Measurements from ENCODE around the gene TECPR2. TPM values are rescaled to one million over a fixed set of nuclear protein-coding genes. Genes with fewer than 3 reads are reported as not detected.

The TECPR2 gene
- total RNA-seq, 1 donor from 2014 or later: 38.1 TPM

DNA sequence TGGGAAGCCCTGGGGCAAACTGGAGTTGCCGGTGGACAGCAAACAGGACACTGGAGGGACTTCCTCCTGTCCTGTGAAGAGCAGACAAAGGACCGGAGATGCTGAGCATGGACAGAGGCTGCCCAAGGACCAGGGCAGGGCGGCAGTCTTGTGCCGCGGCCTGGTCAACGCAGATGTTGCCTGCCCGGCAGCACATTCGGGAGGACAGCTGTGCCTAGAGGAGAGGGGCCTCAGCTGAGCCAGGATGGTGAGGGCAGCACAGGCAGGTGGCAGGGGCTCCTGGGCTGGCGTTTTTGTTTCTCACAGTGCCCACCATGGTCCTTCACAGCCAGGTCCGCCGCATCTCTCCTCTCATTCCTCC, 133.6 kb downstream of the TECPR2 start:
- no peak for DNase-seq (ENCODE audit: low spot score)

GRCh38 chr14:102496958-102497744, 134.4 kb downstream of the TECPR2 start:
- no peak for DNase-seq (ENCODE audit: low spot score)

DNA sequence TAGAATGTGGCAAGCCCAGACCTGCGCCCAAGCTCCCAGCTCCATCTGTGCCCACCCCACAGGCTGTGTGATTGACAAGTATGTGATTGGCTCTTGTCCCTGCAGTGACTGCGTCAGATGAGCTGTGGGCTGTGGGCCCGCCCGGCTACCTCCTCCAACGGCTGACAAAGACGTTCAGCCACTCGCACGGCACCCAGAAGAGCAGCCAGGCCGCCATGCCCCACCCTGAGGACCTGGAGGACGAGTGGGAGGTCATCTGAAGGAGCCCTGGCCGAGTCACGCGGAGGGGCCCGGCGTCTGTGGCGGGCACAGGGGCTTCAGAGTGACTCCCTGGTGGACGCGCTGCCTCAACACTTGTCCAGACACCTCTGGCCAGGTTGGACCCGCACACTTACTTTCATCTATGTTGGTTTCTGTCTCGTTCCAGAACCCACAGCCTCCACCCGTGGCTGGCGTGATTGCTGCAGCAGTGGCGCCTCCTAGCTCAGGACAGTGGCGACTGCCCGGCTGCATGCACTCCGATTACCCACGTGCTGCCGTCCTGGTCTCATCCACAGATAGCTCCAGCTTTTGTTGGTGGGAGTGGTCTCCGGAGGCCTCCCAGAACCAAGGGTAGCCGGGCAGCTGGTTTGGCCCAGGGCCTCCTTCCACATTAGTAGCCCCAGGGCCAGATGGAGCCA, 135.4 kb downstream of the TECPR2 start:
- DNase-seq (ENCODE audit: low spot score): no peak

GRCh38 chr14:102498678-102499265, 136.0 kb downstream of the TECPR2 start:
- DNase-seq (ENCODE audit: low spot score): no peak

GRCh38 chr14:102499401-102500157, 136.8 kb downstream of the TECPR2 start:
- DNase-seq (ENCODE audit: low spot score): no peak

GRCh38 chr14:102500158-102500662, 137.5 kb downstream of the TECPR2 start:
- DNase-seq (ENCODE audit: low spot score): peak; percentile 71

DNA sequence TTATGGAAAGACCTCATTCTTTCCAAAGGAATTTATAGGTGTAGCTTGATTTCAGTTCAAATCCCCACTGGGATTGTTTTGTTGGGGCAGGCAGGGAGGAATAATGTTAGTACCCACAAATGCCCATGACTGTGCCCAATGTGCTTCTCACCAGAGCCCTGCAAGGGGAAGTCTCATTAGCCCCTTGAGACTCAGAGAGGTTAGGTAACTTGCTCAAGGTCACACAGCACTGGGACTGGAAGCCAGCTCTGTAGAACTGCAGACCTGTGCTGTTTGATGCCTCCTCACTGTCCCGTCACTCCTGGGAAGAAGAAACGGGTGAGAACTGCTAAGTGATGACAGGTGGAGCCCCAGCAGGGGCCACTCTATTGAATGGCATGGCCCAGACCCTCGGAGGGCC, 138.0 kb downstream of the TECPR2 start:
- DNase-seq (ENCODE audit: low spot score): no peak

DNA sequence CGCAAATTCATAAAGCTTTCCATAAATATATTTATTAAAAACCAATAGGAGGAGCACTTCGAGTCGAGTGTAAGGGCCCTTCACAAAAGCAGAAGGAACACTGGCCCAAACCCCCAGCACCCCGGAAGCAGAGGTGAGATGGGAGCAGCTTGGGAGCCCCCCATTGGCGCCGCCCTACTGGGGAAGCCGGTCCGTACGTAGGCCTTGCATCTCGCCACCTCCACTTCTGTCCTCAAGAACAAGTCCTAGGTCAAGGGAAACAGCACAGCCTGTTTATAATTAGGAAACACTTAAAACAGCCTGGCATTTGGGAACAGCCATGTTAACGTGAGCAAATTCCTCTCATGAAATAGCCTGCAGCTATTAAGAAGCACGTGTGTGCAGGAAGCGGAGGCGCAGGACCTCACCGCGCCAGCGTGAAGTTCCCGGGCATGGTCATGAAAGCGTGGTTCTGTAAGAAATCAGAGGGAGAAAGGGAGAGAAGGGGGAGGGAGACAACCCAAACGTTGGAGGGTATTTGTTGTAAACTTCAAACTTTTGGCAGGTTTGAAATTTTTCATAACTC, 139.1 kb downstream of the TECPR2 start:
- DNase-seq (ENCODE audit: low spot score): no peak

DNA sequence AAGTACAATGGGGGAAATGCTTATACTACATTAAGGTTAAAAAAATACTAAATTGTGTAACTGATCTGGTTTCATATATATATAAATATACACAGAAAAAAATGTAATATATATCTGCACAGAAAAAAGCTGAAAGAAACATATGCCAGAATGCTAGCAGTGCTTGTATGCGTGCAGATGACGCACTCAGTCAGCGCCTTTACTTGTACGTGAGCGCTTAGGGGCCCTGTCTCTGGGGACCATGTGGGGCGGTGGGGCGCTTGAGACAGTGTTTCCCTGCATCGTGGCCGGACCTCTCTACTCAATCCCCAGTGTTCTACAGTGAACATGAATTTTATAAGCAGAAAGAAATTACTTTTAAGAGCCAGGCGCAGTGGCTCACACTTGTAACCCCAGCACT, 139.8 kb downstream of the TECPR2 start:
- DNase-seq (ENCODE audit: low spot score): no peak

GRCh38 chr14:102503641-102504327, 141.0 kb downstream of the TECPR2 start:
- no peak for DNase-seq (ENCODE audit: low spot score)

- DNase-seq (ENCODE audit: low spot score): no peak
Observed at GRCh38 chr14:102504328-102504999, 141.7 kb downstream of the TECPR2 start.

- no peak for DNase-seq (ENCODE audit: low spot score)
Observed at GRCh38 chr14:102505000-102505619, 142.4 kb downstream of the TECPR2 start.

- no peak for DNase-seq (ENCODE audit: low spot score)
Observed at GRCh38 chr14:102505775-102506625, 143.3 kb downstream of the TECPR2 start.

GRCh38 chr14:102506626-102506925, 143.8 kb downstream of the TECPR2 start:
- no peak for DNase-seq (ENCODE audit: low spot score)

GRCh38 chr14:102507081-102507856, 144.5 kb downstream of the TECPR2 start:
- no peak for DNase-seq (ENCODE audit: low spot score)

- no peak for DNase-seq (ENCODE audit: low spot score)
Observed at GRCh38 chr14:102507857-102508312, 145.1 kb downstream of the TECPR2 start.

DNA sequence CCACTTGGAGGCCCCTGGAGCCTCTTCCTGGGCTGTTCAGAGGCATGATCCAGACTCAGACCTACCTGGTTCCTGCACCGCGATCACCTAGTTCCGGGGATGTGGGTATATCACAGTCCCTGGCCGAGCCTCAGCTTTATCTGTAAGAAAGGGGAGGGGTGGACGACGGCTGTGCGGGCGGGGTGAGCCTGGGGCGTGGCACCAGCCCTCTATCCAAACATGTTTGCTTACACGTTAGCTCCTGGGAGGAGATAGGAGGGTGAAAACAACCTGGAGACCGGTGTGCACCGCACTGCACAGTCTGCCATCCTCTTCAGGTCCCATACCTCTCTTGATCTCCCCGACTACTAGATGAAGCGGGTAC, 145.7 kb downstream of the TECPR2 start:
- DNase-seq (ENCODE audit: low spot score): peak; percentile 62

Measured in mucosa of gallbladder (tissue), 1 donor.